Stimulated activated CD8-positive, alpha-beta memory T cell treated with anti-CD3 and anti-CD28 coated beads, Interleukin-4, amount 100 ng/mL, for 24 hours (primary cell): ENCODE data around the gene TNK2.
"Not testable (repeated sequence)": the region's sequence is repeated elsewhere in the genome, so short reads cannot be mapped to it uniquely, and the experiment has no call there.

Source experiments
- DNase-seq: peaks from one replicate; pipeline ENCODE4 v3.0.0-alpha.2; 2020; ENCODE audit warnings: low read depth

TNK2 gene

GRCh38 chr3:195870442-195870841 lies 37.9 kb downstream of the TNK2 start:
- DNase-seq = no peak

GRCh38 chr3:195869413-195870001 lies 38.8 kb downstream of the TNK2 start:
- DNase-seq = no peak

- DNase-seq = no peak
These were observed 39.4 kb downstream of the TNK2 start for GRCh38 chr3:195868866-195869412.

- no peak for DNase-seq
These were observed 40.0 kb downstream of the TNK2 start for GRCh38 chr3:195868336-195868865.

GRCh38 chr3:195867631-195868335 lies 40.6 kb downstream of the TNK2 start:
- DNase-seq = no peak

GRCh38 chr3:195866686-195867511 lies 41.5 kb downstream of the TNK2 start:
- no peak for DNase-seq

- DNase-seq = no peak
These were observed 42.6 kb downstream of the TNK2 start for GRCh38 chr3:195865752-195866151.

GRCh38 chr3:195863121-195864061 lies 45.0 kb downstream of the TNK2 start:
- DNase-seq = peak; percentile 59

GRCh38 chr3:195862318-195862717 lies 46.0 kb downstream of the TNK2 start:
- not testable (repeated sequence) for DNase-seq

GRCh38 chr3:195860456-195860855 lies 47.9 kb downstream of the TNK2 start:
- DNase-seq = no peak

GRCh38 chr3:195859846-195860411 lies 48.4 kb downstream of the TNK2 start:
- DNase-seq = no peak

GRCh38 chr3:195859061-195859845 lies 49.1 kb downstream of the TNK2 start:
- DNase-seq = peak; percentile 62

GRCh38 chr3:195856410-195857084 lies 51.8 kb downstream of the TNK2 start:
- no peak for DNase-seq

GRCh38 chr3:195855471-195856409 lies 52.6 kb downstream of the TNK2 start:
- DNase-seq = no peak

- no peak for DNase-seq
These were observed 53.6 kb downstream of the TNK2 start for GRCh38 chr3:195854628-195855294.

GRCh38 chr3:195853996-195854395 lies 54.4 kb downstream of the TNK2 start:
- no peak for DNase-seq

- DNase-seq = no peak
These were observed 55.3 kb downstream of the TNK2 start for GRCh38 chr3:195853036-195853435.
